NCI-H2081 (cell line): Measurements from ENCODE around the gene ZNF48.

Experiments used
- DNase-seq, 2 experiments: peaks; one replicate each; lab custom pipeline; 2025; lab: John Stamatoyannopoulos, UW

ZNF48 gene

GRCh38 chr16:30395155-30395991, at the start of gene ZNF48:
ZNF48 (plus strand) TSS chr16:30395420; CDS start chr16:30395795, 375 bp downstream.
- peak; percentile 78 to 83 for DNase-seq

- DNase-seq, result no peak
Observed at GRCh38 chr16:30346286-30346685, 48.9 kb upstream of the ZNF48 start.

- DNase-seq, result no peak
Observed at GRCh38 chr16:30348113-30348512, 47.1 kb upstream of the ZNF48 start.

GRCh38 chr16:30348929-30349328, 46.3 kb upstream of the ZNF48 start:
- no peak for DNase-seq

- DNase-seq, result no peak
Observed at GRCh38 chr16:30349675-30350074, 45.5 kb upstream of the ZNF48 start.

GRCh38 chr16:30350134-30350871, 44.9 kb upstream of the ZNF48 start:
- no peak for DNase-seq

GRCh38 chr16:30351001-30351441, 44.2 kb upstream of the ZNF48 start:
- DNase-seq, result no peak

GRCh38 chr16:30351586-30352419, 43.4 kb upstream of the ZNF48 start:
- DNase-seq, result no peak

- no peak for DNase-seq
Observed at GRCh38 chr16:30352488-30353401, 42.5 kb upstream of the ZNF48 start.

- DNase-seq, result no peak
Observed at GRCh38 chr16:30353438-30354129, 41.6 kb upstream of the ZNF48 start.

- DNase-seq, result no peak
Observed at GRCh38 chr16:30354423-30355143, 40.6 kb upstream of the ZNF48 start.

- DNase-seq, result peak; percentile 95
Observed at GRCh38 chr16:30355144-30355953, 39.9 kb upstream of the ZNF48 start, which contains the start of gene CD2BP2. CD2BP2 (minus strand) TSS chr16:30355308; CDS start chr16:30354681, 627 bp downstream.

GRCh38 chr16:30355954-30356308, 39.3 kb upstream of the ZNF48 start:
- no peak for DNase-seq

- no peak for DNase-seq
Observed at GRCh38 chr16:30356401-30357084, 38.7 kb upstream of the ZNF48 start.

GRCh38 chr16:30357085-30357714, 38.0 kb upstream of the ZNF48 start:
- DNase-seq, result no peak

GRCh38 chr16:30357715-30358576, 37.3 kb upstream of the ZNF48 start:
- DNase-seq, result no peak

- no peak for DNase-seq
Observed at GRCh38 chr16:30358577-30358936, 36.7 kb upstream of the ZNF48 start.
